Right hindlimb (tissue), 1 donor: ENCODE data around the gene BIK.

Experiments used
- DNase-seq: peaks from one replicate; pipeline ENCODE4 v3.0.0-alpha.2; 2018

BIK gene

GRCh38 chr22:43164636-43165035 lies 54.1 kb downstream of the BIK start:
- DNase-seq = no peak

GRCh38 chr22:43166132-43166930 lies 55.8 kb downstream of the BIK start:
- DNase-seq = no peak

- DNase-seq = no peak
Measured at GRCh38 chr22:43167001-43167589, 56.5 kb downstream of the BIK start.

GRCh38 chr22:43168471-43169309 lies 58.1 kb downstream of the BIK start:
- peak; percentile 41 for DNase-seq

- DNase-seq = no peak
Measured at GRCh38 chr22:43169310-43170130, 59.0 kb downstream of the BIK start.

- DNase-seq = no peak
Measured at GRCh38 chr22:43170131-43170480, 59.6 kb downstream of the BIK start.

GRCh38 chr22:43171019-43171491 lies 60.5 kb downstream of the BIK start:
- DNase-seq = no peak

GRCh38 chr22:43171607-43172006 lies 61.1 kb downstream of the BIK start:
- DNase-seq = no peak

GRCh38 chr22:43172191-43172590 lies 61.6 kb downstream of the BIK start:
- no peak for DNase-seq

GRCh38 chr22:43173566-43173965 lies 63.0 kb downstream of the BIK start:
- no peak for DNase-seq

GRCh38 chr22:43173976-43174720 lies 63.6 kb downstream of the BIK start:
- DNase-seq = no peak

GRCh38 chr22:43174941-43175531 lies 64.5 kb downstream of the BIK start:
- no peak for DNase-seq

- no peak for DNase-seq
Measured at GRCh38 chr22:43176090-43176489, 65.5 kb downstream of the BIK start.

- no peak for DNase-seq
Measured at GRCh38 chr22:43177479-43177878, 66.9 kb downstream of the BIK start.
